Osteocyte (in vitro differentiated cells): ENCODE results near the gene SYNGR2. TPM values are rescaled to one million over a fixed set of nuclear protein-coding genes. Genes with fewer than 3 reads are reported as not detected.

Source experiments
- DNase-seq: peaks from one replicate; pipeline ENCODE4 v3.0.0; 2021; ENCODE audit warnings: mixed read lengths; ENCODE audit not compliant: unreplicated experiment; ENCODE audit errors: extremely low spot score
- H3K27ac Mint-ChIP-seq: one replicate; pipeline ENCODE4 v1.8.0; 2021; ENCODE audit warnings: mild to moderate bottlenecking, mixed read lengths; ENCODE audit not compliant: unreplicated experiment
- H3K27me3 Mint-ChIP-seq: one replicate; pipeline ENCODE4 v1.8.0; 2021; ENCODE audit warnings: mixed read lengths; ENCODE audit not compliant: unreplicated experiment
- H3K36me3 Mint-ChIP-seq: one replicate; pipeline ENCODE4 v1.8.0; 2021; ENCODE audit warnings: mixed read lengths; ENCODE audit not compliant: unreplicated experiment
- H3K4me1 Mint-ChIP-seq: one replicate; pipeline ENCODE4 v1.8.0; 2021; ENCODE audit warnings: mixed read lengths; ENCODE audit not compliant: unreplicated experiment
- H3K4me3 Mint-ChIP-seq: one replicate; pipeline ENCODE4 v1.8.0; 2021; ENCODE audit warnings: mild to moderate bottlenecking, moderate library complexity, mixed read lengths; ENCODE audit not compliant: unreplicated experiment
- H3K9me3 Mint-ChIP-seq: one replicate; pipeline ENCODE4 v1.8.0; 2021; ENCODE audit warnings: mixed read lengths; ENCODE audit not compliant: unreplicated experiment
- CTCF ChIP-seq: fragments of 200-600 bp; sonication (generic); IDR thresholded peaks from 2 replicates; pipeline ENCODE4 v1.5.0; 2021; ENCODE audit warnings: antibody characterized with exemption, mild to moderate bottlenecking, moderate library complexity
- total RNA-seq: library from RNA; stranded (reverse); gene quantifications from 2 replicates; pipeline ENCODE4 v1.2.1, GENCODE V29; 2021

SYNGR2 gene
- total RNA-seq, 1 donor from 2014 or later = 43.2 TPM

GRCh38 chr17:78133179-78133951 is 35.0 kb upstream of the SYNGR2 start:
- Mint-ChIP-seq H3K27me3 (no peaks in the 10 kb centered on the region), H3K4me1 (peaks cover 19% of the 10 kb centered on the region), H3K9me3 (no peaks in the 10 kb centered on the region), H3K4me3 (no peak overlapping the region), H3K27ac (no peak overlapping the region), H3K36me3 (no peaks in the 10 kb centered on the region)
- no peak for TF ChIP-seq CTCF
- peak; percentile 83 for DNase-seq

GRCh38 chr17:78133971-78134898 is 34.1 kb upstream of the SYNGR2 start:
- H3K27ac Mint-ChIP-seq = no peak overlapping the region
- peak; percentile 50 for TF ChIP-seq CTCF
- H3K4me1 Mint-ChIP-seq = peaks cover 14% of the 10 kb centered on the region
- no peak for DNase-seq
- H3K27me3 Mint-ChIP-seq = no peaks in the 10 kb centered on the region
- no peaks in the 10 kb centered on the region for H3K36me3 Mint-ChIP-seq
- H3K9me3 Mint-ChIP-seq = no peaks in the 10 kb centered on the region
- H3K4me3 Mint-ChIP-seq = no peak overlapping the region

GRCh38 chr17:78134899-78135385 is 33.4 kb upstream of the SYNGR2 start:
- TF ChIP-seq CTCF = no peak
- no peaks in the 10 kb centered on the region for H3K36me3 Mint-ChIP-seq
- no peaks in the 10 kb centered on the region for H3K27me3 Mint-ChIP-seq
- H3K4me3 Mint-ChIP-seq = no peak overlapping the region
- no peak overlapping the region for H3K27ac Mint-ChIP-seq
- no peaks in the 10 kb centered on the region for H3K9me3 Mint-ChIP-seq
- DNase-seq = no peak
- H3K4me1 Mint-ChIP-seq = peaks cover 9% of the 10 kb centered on the region

GRCh38 chr17:78135858-78136500 is 32.4 kb upstream of the SYNGR2 start:
- H3K4me1 Mint-ChIP-seq = no peaks in the 10 kb centered on the region
- no peak overlapping the region for H3K4me3 Mint-ChIP-seq

More at GRCh38 chr17:78135858-78136500, 32.4 kb upstream of the SYNGR2 start:
- Mint-ChIP-seq H3K36me3 (no peaks in the 10 kb centered on the region), H3K27ac (no peak overlapping the region), H3K9me3 (no peaks in the 10 kb centered on the region), H3K27me3 (no peaks in the 10 kb centered on the region)
- no peak for DNase-seq
- TF ChIP-seq CTCF = no peak
